ENCODE data around the gene MPO.

- TF ChIP-seq BRCA1 (IDR thresholded peaks at IDR 0.05; ENCODE audit: low read depth, low read length) (no peak), POLR2A (IDR thresholded peaks at IDR 0.05; ENCODE audit: low read depth, low read length) (no peak), TCF7 (IDR thresholded peaks at IDR 0.05; ENCODE audit: borderline replicate concordance) (no peak), MTA2 (IDR thresholded peaks at IDR 0.05; ENCODE audit: low read depth) (no peak), EZH2 (IDR thresholded peaks at IDR 0.05; ENCODE audit: borderline replicate concordance, control insufficient read depth, low read depth, low read length) (no peak), POLR2AphosphoS5 (IDR thresholded peaks at IDR 0.05; ENCODE audit: low read length) (no peak), ZNF207 (IDR thresholded peaks at IDR 0.05; ENCODE audit: borderline replicate concordance) (no peak), USF2 (IDR thresholded peaks at IDR 0.05; ENCODE audit: borderline replicate concordance, low read depth, low read length) (no peak), NFYA (IDR thresholded peaks at IDR 0.05; ENCODE audit: borderline replicate concordance, low read depth, low read length) (no peak), HDAC2 (IDR thresholded peaks at IDR 0.05) (no peak), ZNF274 (IDR thresholded peaks at IDR 0.05; ENCODE audit: insufficient read depth, insufficient read length) (no peak)
- TF ChIP-seq, protein P1, sequence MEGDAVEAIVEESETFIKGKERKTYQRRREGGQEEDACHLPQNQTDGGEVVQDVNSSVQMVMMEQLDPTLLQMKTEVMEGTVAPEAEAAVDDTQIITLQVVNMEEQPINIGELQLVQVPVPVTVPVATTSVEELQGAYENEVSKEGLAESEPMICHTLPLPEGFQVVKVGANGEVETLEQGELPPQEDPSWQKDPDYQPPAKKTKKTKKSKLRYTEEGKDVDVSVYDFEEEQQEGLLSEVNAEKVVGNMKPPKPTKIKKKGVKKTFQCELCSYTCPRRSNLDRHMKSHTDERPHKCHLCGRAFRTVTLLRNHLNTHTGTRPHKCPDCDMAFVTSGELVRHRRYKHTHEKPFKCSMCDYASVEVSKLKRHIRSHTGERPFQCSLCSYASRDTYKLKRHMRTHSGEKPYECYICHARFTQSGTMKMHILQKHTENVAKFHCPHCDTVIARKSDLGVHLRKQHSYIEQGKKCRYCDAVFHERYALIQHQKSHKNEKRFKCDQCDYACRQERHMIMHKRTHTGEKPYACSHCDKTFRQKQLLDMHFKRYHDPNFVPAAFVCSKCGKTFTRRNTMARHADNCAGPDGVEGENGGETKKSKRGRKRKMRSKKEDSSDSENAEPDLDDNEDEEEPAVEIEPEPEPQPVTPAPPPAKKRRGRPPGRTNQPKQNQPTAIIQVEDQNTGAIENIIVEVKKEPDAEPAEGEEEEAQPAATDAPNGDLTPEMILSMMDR (IDR thresholded peaks at IDR 0.05 in 2 of 3, conservative IDR thresholded peaks at IDR 0.05 in 1 of 3; ENCODE audit: control insufficient read depth in 2 of 3, extremely low read depth in 1 of 3, insufficient read depth in 1 of 3, low read depth in 3 of 3, low read length in 3 of 3) = no peak
- TF ChIP-seq, protein P2, sequence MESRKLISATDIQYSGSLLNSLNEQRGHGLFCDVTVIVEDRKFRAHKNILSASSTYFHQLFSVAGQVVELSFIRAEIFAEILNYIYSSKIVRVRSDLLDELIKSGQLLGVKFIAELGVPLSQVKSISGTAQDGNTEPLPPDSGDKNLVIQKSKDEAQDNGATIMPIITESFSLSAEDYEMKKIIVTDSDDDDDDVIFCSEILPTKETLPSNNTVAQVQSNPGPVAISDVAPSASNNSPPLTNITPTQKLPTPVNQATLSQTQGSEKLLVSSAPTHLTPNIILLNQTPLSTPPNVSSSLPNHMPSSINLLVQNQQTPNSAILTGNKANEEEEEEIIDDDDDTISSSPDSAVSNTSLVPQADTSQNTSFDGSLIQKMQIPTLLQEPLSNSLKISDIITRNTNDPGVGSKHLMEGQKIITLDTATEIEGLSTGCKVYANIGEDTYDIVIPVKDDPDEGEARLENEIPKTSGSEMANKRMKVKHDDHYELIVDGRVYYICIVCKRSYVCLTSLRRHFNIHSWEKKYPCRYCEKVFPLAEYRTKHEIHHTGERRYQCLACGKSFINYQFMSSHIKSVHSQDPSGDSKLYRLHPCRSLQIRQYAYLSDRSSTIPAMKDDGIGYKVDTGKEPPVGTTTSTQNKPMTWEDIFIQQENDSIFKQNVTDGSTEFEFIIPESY (IDR thresholded peaks at IDR 0.05) = no peak
Measured at GRCh38 chr17:58227733-58228132, 53.0 kb downstream of the MPO start.

Measured in GM12878 (cell line).